Liver (tissue), 9 donors: Measurements from ENCODE around the gene LY6G6C. TPM values are rescaled to one million over a fixed set of nuclear protein-coding genes. Genes with fewer than 3 reads are reported as not detected.

Experiments used
- DNase-seq: peaks from one replicate; pipeline ENCODE4 v3.0.0-alpha.2; 2017; ENCODE audit warnings: low spot score
- H3K27ac ChIP-seq, 2 donors: one replicate each; pipeline ENCODE4 v1.7.0; 2013; ENCODE audit warnings: inconsistent platforms in 2 of 2, low read length in 2 of 2, control low read depth in 1 of 2, low read depth in 1 of 2, mild to moderate bottlenecking in 1 of 2
- H3K27me3 ChIP-seq, 4 donors: one replicate each; pipeline versions ENCODE4 v1.6.1 to v1.7.0; 2013; ENCODE audit warnings: low read length in 3 of 4, inconsistent platforms in 1 of 4, mild to moderate bottlenecking in 1 of 4, moderate library complexity in 1 of 4; ENCODE audit not compliant: control insufficient read depth in 4 of 4, insufficient read depth in 4 of 4
- H3K36me3 ChIP-seq, 4 donors: one replicate each; pipeline versions ENCODE4 v1.6.1 to v1.7.0; 2013; ENCODE audit warnings: low read length in 3 of 4, mild to moderate bottlenecking in 3 of 4, low read depth in 1 of 4, moderate library complexity in 1 of 4; ENCODE audit not compliant: control insufficient read depth in 4 of 4, insufficient read depth in 3 of 4
- H3K4me1 ChIP-seq, 4 donors: one replicate each; pipeline versions ENCODE4 v1.6.1 to v1.7.0; 2013; ENCODE audit warnings: low read length in 3 of 4, mild to moderate bottlenecking in 3 of 4, moderate library complexity in 1 of 4; ENCODE audit not compliant: control insufficient read depth in 4 of 4, insufficient read depth in 4 of 4
- H3K4me3 ChIP-seq, 3 donors: one replicate each; pipeline versions ENCODE4 v1.6.1 to v1.7.0; 2013; ENCODE audit warnings: low read length in 3 of 3, control low read depth in 1 of 3, low read depth in 1 of 3, mild to moderate bottlenecking in 1 of 3
- H3K9ac ChIP-seq, 2 donors: one replicate each; pipeline ENCODE4 v1.7.0; 2013; ENCODE audit warnings: low read length in 2 of 2, mild to moderate bottlenecking in 2 of 2, moderate library complexity in 2 of 2, control low read depth in 1 of 2, low read depth in 1 of 2
- H3K9me3 ChIP-seq, 4 donors: one replicate each; pipeline versions ENCODE4 v1.6.1 to v1.7.0; 2013; ENCODE audit warnings: low read length in 3 of 4; ENCODE audit not compliant: control insufficient read depth in 4 of 4
- EGR1 ChIP-seq, 2 donors: IDR thresholded peaks; 2 replicates each; pipeline ENCODE4 v1.6.1; 2016 to 2018; ENCODE audit warnings: antibody characterized with exemption in 2 of 2, low read depth in 2 of 2
- FOXA1 ChIP-seq: IDR thresholded peaks from 2 replicates; pipeline ENCODE4 v1.6.1; 2016; ENCODE audit warnings: antibody characterized with exemption
- GABPA ChIP-seq, 2 donors: IDR thresholded peaks in 1 of 2; conservative IDR thresholded peaks in 1 of 2; 2 replicates each; pipeline ENCODE4 v1.6.1; 2016; ENCODE audit warnings: antibody characterized with exemption in 2 of 2, mild to moderate bottlenecking in 1 of 2, moderate library complexity in 1 of 2
- HNF4A ChIP-seq, 2 donors: conservative IDR thresholded peaks; 2 replicates each; pipeline ENCODE4 v1.6.1; 2016; ENCODE audit warnings: antibody characterized with exemption in 2 of 2, mild to moderate bottlenecking in 2 of 2
- HNF4G ChIP-seq: IDR thresholded peaks from 2 replicates; pipeline ENCODE4 v1.6.1; 2016; ENCODE audit warnings: antibody characterized with exemption
- JUND ChIP-seq, 2 donors: IDR thresholded peaks; 2 replicates each; pipeline ENCODE4 v1.6.1; 2016; ENCODE audit warnings: antibody characterized with exemption in 2 of 2
- NR2F2 ChIP-seq: IDR thresholded peaks from 2 replicates; pipeline ENCODE4 v1.6.1; 2016; ENCODE audit warnings: antibody characterized with exemption
- RAD21 ChIP-seq, 2 donors: IDR thresholded peaks; 2 replicates each; pipeline ENCODE4 v1.6.1; 2016; ENCODE audit warnings: antibody characterized with exemption in 2 of 2, mild to moderate bottlenecking in 2 of 2
- RXRA ChIP-seq, 2 donors: IDR thresholded peaks; 2 replicates each; pipeline ENCODE4 v1.6.1; 2017 to 2018; ENCODE audit warnings: antibody characterized with exemption in 2 of 2, mild to moderate bottlenecking in 1 of 2
- SP1 ChIP-seq: IDR thresholded peaks from 2 replicates; pipeline ENCODE4 v1.6.1; 2018; ENCODE audit warnings: antibody characterized with exemption, mild to moderate bottlenecking
- TAF1 ChIP-seq: conservative IDR thresholded peaks from 2 replicates; pipeline ENCODE4 v1.6.1; 2016; ENCODE audit warnings: antibody characterized with exemption, mild to moderate bottlenecking
- WGBS: extraction: QIAGEN DNeasy Blood & Tissue Kit; methylation state at CpG from one replicate; pipeline ENCODE4 v1.1.7; 2013; 5-methylcytosine and 5-hydroxymethylcytosine counted together
- polyA plus RNA-seq, 2 donors: library from polyadenylated mRNA; stranded (reverse) in 1 of 2; unstranded in 1 of 2; fragments of 200-250 nt in 1 of 2; fragments of >200 nt in 1 of 2; fragmentation: Nextera tagmentation in 1 of 2; extraction: Ambion mirVana in 1 of 2; gene quantifications; one replicate each; pipeline versions ENCODE4 v1.2.1 to v1.2.3, GENCODE V29; 2013 to 2015
- total RNA-seq, 2 donors: library from RNA; depleted of rRNA; stranded (reverse); fragments of >200 nt; gene quantifications; one replicate each; pipeline ENCODE4 v1.2.3, GENCODE V29; 2014
- TF ChIP-seq, protein P1 (sequence below): IDR thresholded peaks from 2 replicates; pipeline ENCODE4 v1.6.1; 2016; ENCODE audit warnings: antibody characterized with exemption
- TF ChIP-seq, protein P2 (sequence below): fragments of 150-350 bp; IDR thresholded peaks from 2 replicates; pipeline ENCODE4 v1.5.1; 2017; ENCODE audit warnings: improper control_type of control experiment, low read depth, low read length; ENCODE audit not compliant: missing input control
- TF ChIP-seq, protein P3 (sequence below): IDR thresholded peaks from 2 replicates; pipeline ENCODE4 v1.6.1; 2016; ENCODE audit warnings: antibody characterized with exemption
- TF ChIP-seq, protein P4 (sequence below): IDR thresholded peaks from 2 replicates; pipeline ENCODE4 v1.6.1; 2016; ENCODE audit warnings: antibody characterized with exemption, mild to moderate bottlenecking
- donor health status: healthy.
- donor health status: healthy.
- donor health status: healthy.
- donor health status: healthy.
- donor health status: healthy.

Gene LY6G6C
- total and polyA plus RNA-seq, 4 donors, result not detected

DNA sequence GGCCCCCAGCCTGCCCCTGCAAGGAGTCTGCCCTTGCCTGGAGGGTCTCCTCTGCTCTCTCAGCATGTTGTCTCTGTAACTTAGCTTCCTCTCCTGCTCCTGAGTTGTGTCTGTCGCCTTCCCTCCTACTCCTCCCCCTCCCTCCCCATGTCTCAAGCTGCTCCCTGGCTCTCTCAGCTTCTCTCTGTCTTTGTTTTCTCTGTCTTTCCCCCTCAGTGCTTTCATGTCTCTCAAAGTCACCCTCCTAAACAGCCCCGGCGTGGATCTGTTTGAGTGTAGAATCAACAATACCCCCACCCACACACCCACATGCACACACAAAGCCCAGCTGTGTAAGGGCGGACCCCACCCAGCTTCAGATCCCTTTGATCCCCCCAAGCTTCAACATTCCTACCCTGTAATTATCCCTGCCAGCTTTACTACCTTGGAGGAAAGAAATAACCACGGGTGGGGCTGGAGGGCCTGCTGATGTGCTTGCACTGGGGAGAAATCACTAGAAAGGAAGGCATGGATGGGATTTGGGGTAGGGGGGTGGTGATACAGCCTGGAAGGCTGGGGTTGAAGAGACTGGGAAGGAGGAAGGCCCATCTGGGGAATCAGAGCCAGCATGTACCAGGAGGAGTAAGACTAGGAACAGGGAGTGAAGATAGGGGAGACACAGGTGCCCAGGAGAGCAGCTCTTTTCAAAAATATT is 7.4 kb downstream of the LY6G6C start:
- Histone ChIP-seq H3K9me3 (no peaks in the 10 kb centered on the region), H3K27me3 (no peaks in the 10 kb centered on the region), H3K27ac (no peak overlapping the region), H3K36me3 (no peaks in the 10 kb centered on the region), H3K4me3 (no peak overlapping the region), H3K4me1 (no peaks in the 10 kb centered on the region), H3K9ac (no peak overlapping the region)
- no peak for TF ChIP-seq EGR1 (IDR thresholded peaks at IDR 0.05; ENCODE audit: low read depth in 2 of 2)
- no peak for TF ChIP-seq JUND (IDR thresholded peaks at IDR 0.05)
- TF ChIP-seq, protein P1, sequence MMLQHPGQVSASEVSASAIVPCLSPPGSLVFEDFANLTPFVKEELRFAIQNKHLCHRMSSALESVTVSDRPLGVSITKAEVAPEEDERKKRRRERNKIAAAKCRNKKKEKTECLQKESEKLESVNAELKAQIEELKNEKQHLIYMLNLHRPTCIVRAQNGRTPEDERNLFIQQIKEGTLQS, result no peak
- no peak for TF ChIP-seq TAF1
- TF ChIP-seq HNF4A (conservative IDR thresholded peaks at IDR 0.05), result no peak
- no peak for TF ChIP-seq GABPA (IDR thresholded peaks at IDR 0.05 in 1 of 2, conservative IDR thresholded peaks at IDR 0.05 in 1 of 2)
- no peak for TF ChIP-seq HNF4G
- TF ChIP-seq FOXA1, result no peak
- no peak for TF ChIP-seq RXRA (IDR thresholded peaks at IDR 0.05)
- TF ChIP-seq, protein P2, sequence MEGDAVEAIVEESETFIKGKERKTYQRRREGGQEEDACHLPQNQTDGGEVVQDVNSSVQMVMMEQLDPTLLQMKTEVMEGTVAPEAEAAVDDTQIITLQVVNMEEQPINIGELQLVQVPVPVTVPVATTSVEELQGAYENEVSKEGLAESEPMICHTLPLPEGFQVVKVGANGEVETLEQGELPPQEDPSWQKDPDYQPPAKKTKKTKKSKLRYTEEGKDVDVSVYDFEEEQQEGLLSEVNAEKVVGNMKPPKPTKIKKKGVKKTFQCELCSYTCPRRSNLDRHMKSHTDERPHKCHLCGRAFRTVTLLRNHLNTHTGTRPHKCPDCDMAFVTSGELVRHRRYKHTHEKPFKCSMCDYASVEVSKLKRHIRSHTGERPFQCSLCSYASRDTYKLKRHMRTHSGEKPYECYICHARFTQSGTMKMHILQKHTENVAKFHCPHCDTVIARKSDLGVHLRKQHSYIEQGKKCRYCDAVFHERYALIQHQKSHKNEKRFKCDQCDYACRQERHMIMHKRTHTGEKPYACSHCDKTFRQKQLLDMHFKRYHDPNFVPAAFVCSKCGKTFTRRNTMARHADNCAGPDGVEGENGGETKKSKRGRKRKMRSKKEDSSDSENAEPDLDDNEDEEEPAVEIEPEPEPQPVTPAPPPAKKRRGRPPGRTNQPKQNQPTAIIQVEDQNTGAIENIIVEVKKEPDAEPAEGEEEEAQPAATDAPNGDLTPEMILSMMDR, result no peak
- TF ChIP-seq RAD21 (IDR thresholded peaks at IDR 0.05), result no peak
- TF ChIP-seq, protein P3, sequence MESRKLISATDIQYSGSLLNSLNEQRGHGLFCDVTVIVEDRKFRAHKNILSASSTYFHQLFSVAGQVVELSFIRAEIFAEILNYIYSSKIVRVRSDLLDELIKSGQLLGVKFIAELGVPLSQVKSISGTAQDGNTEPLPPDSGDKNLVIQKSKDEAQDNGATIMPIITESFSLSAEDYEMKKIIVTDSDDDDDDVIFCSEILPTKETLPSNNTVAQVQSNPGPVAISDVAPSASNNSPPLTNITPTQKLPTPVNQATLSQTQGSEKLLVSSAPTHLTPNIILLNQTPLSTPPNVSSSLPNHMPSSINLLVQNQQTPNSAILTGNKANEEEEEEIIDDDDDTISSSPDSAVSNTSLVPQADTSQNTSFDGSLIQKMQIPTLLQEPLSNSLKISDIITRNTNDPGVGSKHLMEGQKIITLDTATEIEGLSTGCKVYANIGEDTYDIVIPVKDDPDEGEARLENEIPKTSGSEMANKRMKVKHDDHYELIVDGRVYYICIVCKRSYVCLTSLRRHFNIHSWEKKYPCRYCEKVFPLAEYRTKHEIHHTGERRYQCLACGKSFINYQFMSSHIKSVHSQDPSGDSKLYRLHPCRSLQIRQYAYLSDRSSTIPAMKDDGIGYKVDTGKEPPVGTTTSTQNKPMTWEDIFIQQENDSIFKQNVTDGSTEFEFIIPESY, result no peak
- no peak for TF ChIP-seq NR2F2
- TF ChIP-seq, protein P4, sequence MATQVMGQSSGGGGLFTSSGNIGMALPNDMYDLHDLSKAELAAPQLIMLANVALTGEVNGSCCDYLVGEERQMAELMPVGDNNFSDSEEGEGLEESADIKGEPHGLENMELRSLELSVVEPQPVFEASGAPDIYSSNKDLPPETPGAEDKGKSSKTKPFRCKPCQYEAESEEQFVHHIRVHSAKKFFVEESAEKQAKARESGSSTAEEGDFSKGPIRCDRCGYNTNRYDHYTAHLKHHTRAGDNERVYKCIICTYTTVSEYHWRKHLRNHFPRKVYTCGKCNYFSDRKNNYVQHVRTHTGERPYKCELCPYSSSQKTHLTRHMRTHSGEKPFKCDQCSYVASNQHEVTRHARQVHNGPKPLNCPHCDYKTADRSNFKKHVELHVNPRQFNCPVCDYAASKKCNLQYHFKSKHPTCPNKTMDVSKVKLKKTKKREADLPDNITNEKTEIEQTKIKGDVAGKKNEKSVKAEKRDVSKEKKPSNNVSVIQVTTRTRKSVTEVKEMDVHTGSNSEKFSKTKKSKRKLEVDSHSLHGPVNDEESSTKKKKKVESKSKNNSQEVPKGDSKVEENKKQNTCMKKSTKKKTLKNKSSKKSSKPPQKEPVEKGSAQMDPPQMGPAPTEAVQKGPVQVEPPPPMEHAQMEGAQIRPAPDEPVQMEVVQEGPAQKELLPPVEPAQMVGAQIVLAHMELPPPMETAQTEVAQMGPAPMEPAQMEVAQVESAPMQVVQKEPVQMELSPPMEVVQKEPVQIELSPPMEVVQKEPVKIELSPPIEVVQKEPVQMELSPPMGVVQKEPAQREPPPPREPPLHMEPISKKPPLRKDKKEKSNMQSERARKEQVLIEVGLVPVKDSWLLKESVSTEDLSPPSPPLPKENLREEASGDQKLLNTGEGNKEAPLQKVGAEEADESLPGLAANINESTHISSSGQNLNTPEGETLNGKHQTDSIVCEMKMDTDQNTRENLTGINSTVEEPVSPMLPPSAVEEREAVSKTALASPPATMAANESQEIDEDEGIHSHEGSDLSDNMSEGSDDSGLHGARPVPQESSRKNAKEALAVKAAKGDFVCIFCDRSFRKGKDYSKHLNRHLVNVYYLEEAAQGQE, result no peak
- TF ChIP-seq SP1, result no peak
- 66% methylated on average over 5 of the region's 5 CpGs for WGBS
- DNase-seq, result no peak

DNA sequence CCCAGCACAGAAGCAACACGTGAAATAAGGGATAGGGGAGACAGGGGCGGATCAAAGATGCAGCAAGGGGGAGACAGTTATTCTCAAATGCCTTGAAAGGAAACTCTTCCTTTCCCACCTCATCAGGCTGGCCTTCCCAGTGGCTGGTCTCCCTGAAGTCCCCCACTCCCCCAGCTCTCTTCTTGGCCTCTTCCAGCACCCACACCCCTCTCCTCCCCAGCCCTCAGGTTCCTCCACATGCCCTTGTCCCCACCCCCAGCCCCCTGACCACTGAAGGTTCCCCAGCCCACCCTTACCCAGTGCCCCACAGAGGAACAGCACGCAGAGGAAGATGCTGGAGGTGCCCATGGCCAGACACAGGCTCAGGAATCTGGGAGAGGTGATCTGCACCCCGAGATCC is 8.1 kb downstream of the LY6G6C start:
- Histone ChIP-seq H3K4me1 (no peaks in the 10 kb centered on the region), H3K27me3 (no peaks in the 10 kb centered on the region), H3K9ac (no peak overlapping the region), H3K9me3 (no peaks in the 10 kb centered on the region), H3K27ac (no peak overlapping the region), H3K36me3 (no peaks in the 10 kb centered on the region), H3K4me3 (no peak overlapping the region)
- DNase-seq, result no peak
- 79% methylated on average over 4 of the region's 4 CpGs for WGBS
- TF ChIP-seq FOXA1 (no peak), EGR1 (IDR thresholded peaks at IDR 0.05; ENCODE audit: low read depth in 2 of 2) (no peak), GABPA (IDR thresholded peaks at IDR 0.05 in 1 of 2, conservative IDR thresholded peaks at IDR 0.05 in 1 of 2) (no peak), HNF4G (no peak), NR2F2 (no peak), RAD21 (IDR thresholded peaks at IDR 0.05) (no peak), SP1 (no peak)
- TF ChIP-seq, protein P3, result no peak
- TF ChIP-seq, protein P4, result no peak
